ENCODE measurements around the gene PLPPR1. TPM values are rescaled to one million over a fixed set of nuclear protein-coding genes. Genes with fewer than 3 reads are reported as not detected.

The PLPPR1 gene
- total RNA-seq, 1 experiment from 2014 or later: 2.4 TPM

- Histone ChIP-seq H2AFZ (ENCODE audit: low read length) (no peak overlapping the region), H4K5ac (ENCODE audit: insufficient read length, low read depth, low read length) (no peak overlapping the region), H2BK12ac (ENCODE audit: insufficient read length, low read depth, low read length) (no peak overlapping the region), H2BK20ac (ENCODE audit: low read depth, low read length, poor library complexity, severe bottlenecking) (no peak overlapping the region), H4K8ac (replicated peaks; ENCODE audit: insufficient read length, low read depth, low read length) (no peak overlapping the region), H3K27me3 (ENCODE audit: insufficient read depth, low read length) (no peaks in the 10 kb centered on the region; the same call in 1 of the 2 replicates), H3T11ph (ENCODE audit: low read length) (no peak overlapping the region), H3K23me2 (ENCODE audit: insufficient read length, low read depth, low read length, poor library complexity, severe bottlenecking) (peaks cover 3% of the 10 kb centered on the region), H2BK5ac (ENCODE audit: insufficient read length, low read length) (no peak overlapping the region), H3K4me1 (ENCODE audit: insufficient read depth, low read length) (no peaks in the 10 kb centered on the region), H4K91ac (ENCODE audit: insufficient read length, low read depth, low read length) (no peak overlapping the region), H3K56ac (ENCODE audit: insufficient read length, low read depth, low read length) (no peak overlapping the region), H3K14ac (ENCODE audit: insufficient read depth, low read length) (no peak overlapping the region), H2BK120ac (ENCODE audit: low read depth, low read length, poor library complexity, severe bottlenecking) (no peak overlapping the region), H3K9me3 (ENCODE audit: control insufficient read depth, low read depth, low read length) (no peaks in the 10 kb centered on the region), H2AK5ac (ENCODE audit: insufficient read length, low read length) (no peak overlapping the region), H3K9ac (ENCODE audit: extremely low read depth, insufficient read length, low read length) (no peak overlapping the region), H2BK15ac (ENCODE audit: low read depth, low read length) (no peak overlapping the region), H3K79me1 (ENCODE audit: insufficient read depth, low read depth, low read length, poor library complexity, severe bottlenecking) (no peaks in the 10 kb centered on the region), H4K20me1 (ENCODE audit: control insufficient read depth, insufficient read depth, insufficient read length) (no peaks in the 10 kb centered on the region), H3K79me2 (ENCODE audit: insufficient read depth, low read length) (no peaks in the 10 kb centered on the region; the same call in 1 of the 2 replicates), H3K27ac (ENCODE audit: insufficient read length, low read depth, low read length) (no peak overlapping the region), H3K18ac (ENCODE audit: insufficient read length, low read depth, low read length) (no peak overlapping the region), H3K4ac (ENCODE audit: low read depth, low read length) (no peak overlapping the region), H3K4me2 (ENCODE audit: insufficient read depth, insufficient read length, low read length) (no peak overlapping the region), H3K23ac (ENCODE audit: insufficient read length, low read depth, low read length) (no peak overlapping the region)
- no CpG with 5 or more reads among the region's 2 CpGs for WGBS (ENCODE audit: extremely low coverage, insufficient read length, low lambda C conversion rate)
- Mint-ChIP-seq H3K4me3 (no peak overlapping the region), H3K4me1 (peaks cover 0 to 2% of the 10 kb centered on the region in 2 experiments; a peak in 1 of 4 replicates), H3K9me3 (no peaks in the 10 kb centered on the region), H3K36me3 (ENCODE audit: insufficient read depth in 1 of 3, low read depth in 3 of 3) (no peaks in the 10 kb centered on the region), H3K27ac (no peak overlapping the region), H3K27me3 (ENCODE audit: low read depth) (no peaks in the 10 kb centered on the region)
- TF ChIP-seq CTCF (conservative IDR thresholded peaks at IDR 0.05): no peak
- no peak for DNase-seq
These were observed 282.7 kb downstream of the PLPPR1 start for GRCh38 chr9:101311191-101311590.
